Activated CD4-positive, alpha-beta T cell treated with anti-CD3 and anti-CD28 coated beads for 24 hours (primary cell): ENCODE results near the gene TLK1.

Experiments
- DNase-seq, 2 donors: peaks; one replicate each; pipeline ENCODE4 v3.0.0-alpha.2; 2020; ENCODE audit warnings: low read depth in 2 of 2

The TLK1 gene

DNA sequence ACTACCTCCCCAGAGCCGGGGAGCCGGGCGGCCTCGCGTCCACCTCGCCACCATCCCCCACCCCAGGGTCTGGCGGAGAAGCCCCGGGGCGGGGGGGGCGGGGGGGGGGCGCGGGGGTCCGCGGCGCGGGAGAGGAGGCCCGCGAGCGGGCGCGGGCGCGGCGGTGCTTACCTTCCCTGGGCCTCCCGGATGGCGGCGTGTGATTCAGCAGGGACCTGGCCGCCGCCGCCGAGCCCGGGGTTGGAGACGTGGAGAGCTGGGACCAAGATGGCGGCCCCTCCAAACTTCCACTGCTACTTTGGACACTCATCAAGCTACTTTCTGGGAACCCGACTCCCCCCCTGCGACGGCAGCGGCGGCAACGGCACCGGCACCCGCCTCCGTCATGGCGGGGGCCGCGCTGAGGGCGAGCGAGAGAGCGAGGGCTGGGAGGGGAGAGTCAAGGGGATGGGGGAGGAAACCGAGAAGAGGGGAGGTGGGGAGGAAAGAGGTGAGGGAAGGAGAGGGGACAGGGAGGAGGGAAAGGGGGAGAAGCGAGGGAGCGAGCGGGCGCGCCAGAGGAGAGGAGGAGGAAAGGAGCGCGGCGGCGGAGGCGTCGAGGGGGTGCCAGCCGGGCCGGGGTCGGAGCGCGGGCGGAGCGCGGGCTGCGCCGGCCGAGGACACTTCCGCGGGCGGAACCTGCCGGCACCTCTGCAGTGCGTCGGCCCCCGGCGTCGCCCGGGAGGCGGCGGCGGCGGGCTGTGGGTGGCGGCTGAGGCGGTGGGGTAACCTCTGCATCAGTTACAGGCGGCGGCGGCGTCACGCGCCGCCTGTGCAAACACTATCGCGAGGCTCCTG, at the start of gene TLK1:
TLK1 (minus strand) TSS at position 775 of the 837 bp plus-strand sequence; CDS start at position 310, 465 bp downstream.
- peak; percentile 56 to 60 for DNase-seq

DNA sequence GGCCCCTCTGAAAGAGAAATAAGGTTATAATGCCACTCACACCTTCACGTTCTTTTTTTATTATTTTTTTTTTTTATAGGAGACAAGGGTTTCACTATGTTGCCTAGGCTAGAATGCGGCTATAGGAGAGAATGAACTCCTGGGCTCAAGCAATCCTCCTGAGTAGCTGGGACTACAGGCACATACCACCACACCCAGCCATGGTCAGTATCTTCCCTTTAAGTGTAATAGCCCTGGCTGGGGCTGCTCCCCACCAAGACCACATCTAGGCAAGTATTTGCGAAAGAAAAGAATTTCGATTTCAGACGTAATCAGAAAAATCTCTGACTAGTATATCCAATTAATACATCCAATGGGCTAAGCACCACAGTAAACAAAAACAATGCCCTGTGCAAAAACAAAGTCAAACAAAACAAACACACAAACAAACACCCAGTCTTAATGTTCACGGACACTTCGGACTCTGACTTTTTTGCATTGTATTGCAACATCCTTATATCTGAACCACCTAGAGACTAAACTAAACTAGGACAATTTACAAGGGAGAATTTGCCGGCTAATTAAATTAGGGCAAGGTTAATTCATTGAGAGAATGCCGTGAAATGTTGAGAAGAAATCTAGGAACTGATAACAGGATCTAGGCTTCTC, 49.6 kb upstream of the TLK1 start:
- DNase-seq, result no peak

DNA sequence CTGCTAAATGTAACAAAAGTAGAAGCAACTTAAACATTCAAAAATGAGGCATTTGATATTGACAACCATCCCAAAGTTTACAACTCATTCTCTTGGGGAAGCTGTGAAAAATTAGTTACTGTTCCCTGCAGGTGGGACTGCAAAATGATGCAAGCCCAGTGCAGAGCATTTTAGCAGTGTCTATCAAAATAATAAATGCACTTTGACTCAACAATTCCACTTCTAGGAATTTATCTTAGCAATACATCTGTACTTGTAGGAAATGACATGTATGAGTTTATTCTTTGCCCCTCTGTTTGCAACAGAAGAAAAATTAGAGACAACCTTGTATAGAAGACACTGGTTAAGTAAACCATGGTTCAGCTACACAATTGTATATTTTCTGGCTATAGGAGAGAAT, 48.0 kb upstream of the TLK1 start:
- DNase-seq, result no peak

DNA sequence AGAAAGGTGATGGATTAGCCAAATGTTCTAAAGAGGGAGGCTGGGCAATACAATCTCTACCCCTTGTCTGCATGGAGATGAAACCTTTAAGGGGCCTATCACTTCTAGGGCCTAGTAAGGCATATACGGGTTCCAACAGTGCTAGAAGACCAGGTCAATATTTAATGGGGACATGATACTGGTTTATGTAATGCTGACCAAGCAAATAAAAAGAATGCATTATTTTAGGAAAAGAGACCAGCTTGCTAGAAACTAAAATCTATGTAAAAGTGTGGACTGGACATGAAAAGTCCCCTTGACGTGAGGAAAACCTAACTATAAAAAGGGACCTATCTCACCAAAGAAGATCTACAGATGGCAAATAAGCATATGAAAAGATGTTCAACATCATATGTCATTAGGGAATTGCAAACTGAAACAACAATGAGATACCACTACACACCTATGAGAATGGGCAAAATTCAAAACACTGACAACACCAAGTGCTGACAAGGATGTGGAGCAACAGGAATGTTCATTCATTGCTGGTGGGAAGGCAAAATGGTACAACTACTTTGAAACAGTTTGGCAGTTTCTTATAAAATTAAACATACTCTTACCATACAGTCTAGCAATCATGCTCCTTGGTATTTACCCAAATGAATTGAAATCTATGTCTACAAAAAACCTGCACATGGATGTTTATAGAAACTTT, 45.9 kb upstream of the TLK1 start:
- no peak for DNase-seq

DNA sequence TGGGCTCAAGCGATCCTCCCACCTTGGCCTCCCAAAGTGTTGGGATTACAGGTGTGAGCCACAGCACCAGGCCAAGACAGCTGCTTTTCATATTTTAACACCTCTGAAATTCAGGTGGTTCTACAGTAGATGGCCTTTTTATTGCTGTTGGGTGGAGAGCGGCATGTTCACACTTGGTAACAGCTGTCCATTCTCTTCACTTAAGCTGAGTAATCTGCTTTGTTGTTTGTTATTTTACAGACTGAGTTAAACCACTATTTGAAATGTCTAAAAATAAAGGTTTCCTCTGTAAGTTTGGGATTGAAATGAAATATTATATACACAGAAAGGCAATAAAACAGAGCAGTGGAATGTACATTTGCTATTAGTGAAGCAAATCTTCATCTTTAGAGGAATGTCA, 44.9 kb upstream of the TLK1 start:
- no peak for DNase-seq

DNA sequence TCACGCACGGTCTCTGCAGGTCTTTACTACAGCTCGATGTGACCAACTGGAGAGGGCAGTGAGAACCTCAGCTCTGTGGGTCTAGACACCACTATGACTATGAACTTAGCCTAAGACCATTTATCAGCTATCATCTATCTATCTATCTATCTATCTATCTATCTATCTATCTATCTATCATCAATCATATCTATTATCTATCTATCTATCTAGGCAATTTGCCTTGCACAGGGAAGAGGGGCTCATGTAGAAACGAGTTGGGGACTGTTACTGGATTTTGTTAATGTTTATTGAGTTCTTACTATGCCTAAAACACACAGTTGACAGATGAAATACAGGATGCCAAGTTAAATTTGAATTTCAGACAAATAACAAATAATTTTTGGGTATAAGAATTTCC, 41.1 kb upstream of the TLK1 start:
- DNase-seq, result no peak

DNA sequence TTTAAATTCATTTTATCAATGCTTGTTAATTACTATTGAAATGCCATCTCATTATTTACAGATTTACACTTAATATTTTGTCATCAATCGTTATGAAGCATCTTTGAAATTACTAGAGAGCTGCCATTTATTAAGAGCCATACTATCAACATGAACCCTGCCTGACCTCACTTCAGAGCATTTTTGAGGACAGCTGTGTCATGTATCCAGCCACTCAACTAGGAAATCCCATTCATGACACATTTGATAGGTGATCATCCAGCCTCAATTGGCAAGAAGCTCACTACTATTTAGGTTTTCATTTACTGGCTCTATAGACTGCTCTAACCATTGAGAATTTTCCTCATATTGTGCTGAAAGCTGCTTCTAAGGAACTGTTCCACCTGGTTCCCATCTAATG, 40.6 kb upstream of the TLK1 start:
- no peak for DNase-seq

DNA sequence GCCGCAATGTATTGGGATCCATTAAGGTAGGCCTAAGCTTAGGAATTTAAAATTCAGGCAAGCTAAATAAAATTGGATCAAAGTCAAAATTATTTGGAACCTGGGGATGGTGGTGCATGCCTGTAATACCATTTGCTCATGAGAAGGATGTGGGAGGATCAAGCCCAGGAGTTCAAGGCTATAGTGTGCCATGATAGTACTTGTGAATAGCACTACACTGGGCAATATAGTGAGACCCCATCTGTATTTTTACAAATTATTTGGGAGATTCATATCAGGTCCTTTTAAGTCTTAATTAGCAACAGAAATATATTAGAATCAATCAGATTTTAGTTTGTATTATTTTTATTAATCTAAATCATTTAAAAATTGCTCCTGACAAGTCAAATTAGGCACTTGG, 39.8 kb upstream of the TLK1 start:
- no peak for DNase-seq

DNA sequence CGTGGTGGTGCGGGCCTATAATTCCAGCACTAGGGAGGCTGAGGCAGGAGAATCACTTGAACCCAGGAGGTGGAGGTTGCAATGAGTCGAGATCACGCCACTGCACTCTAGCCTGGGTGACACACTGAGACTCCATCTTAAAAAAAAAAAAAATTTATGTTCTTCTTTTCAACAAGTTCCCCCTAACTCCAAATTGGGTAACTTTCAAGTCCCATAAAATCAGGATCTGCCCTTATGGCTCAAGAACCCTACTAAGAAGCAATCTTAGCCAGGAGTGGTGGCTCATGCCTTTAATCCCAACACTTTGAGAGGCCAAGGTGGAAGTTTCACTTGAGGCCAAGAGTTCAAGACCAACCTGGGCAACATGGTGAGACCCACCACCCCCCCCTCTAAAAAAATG, 30.3 kb upstream of the TLK1 start:
- no peak for DNase-seq

DNA sequence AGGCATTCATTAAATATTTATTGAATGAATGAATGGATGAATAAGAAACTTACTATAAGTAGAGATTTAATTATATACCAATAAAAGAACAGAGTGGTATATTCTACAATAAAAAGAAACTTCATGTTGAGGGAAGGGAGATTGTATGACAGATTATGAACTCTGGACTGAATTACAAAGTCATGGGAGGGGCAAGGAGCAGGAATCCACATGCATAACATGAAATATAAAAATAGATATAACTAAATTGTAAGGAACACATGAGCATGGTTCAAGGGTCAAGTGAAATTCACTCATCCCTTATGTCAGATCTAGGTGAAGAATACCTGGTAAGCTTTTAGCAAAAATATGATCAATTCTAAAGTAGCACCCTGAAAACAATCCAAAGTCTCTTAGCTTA, 27.1 kb upstream of the TLK1 start:
- DNase-seq, result no peak

DNA sequence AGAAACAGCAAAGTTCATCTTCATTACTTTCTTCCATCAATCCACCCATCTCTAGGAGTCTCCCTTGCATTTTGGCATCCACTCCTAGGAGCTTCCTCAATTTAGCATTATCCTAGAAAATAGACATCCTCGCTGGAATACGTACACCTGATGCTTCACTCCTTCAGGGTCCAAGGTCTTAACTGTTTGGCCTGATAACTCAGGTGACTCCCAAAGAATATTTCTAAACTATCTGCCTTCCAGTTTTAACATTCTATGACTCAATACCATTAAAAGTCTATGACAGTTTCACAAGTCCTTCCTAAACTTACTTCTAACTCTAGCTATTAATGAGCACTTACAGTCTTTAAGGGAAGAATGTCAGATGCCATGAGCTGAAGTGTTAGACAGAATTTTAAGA, 26.5 kb upstream of the TLK1 start:
- no peak for DNase-seq

DNA sequence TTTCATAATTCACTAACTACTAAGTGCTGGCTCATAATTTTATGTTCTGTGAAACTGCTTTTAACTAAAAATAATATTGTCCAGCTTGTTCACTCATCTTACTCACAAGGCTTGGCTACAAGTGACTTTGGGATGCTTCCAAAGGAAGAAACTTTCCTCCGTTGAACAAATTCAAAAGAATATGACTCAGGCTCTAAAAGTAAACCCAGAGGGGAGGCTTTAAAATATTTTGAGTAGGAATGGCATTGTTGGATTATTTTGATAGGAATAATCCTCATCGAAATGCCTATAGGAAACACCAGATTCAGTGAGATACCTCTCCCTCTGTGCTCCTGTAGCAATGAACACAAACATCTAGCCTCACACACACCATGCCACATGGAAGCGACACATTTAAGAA, 25.2 kb upstream of the TLK1 start:
- no peak for DNase-seq

DNA sequence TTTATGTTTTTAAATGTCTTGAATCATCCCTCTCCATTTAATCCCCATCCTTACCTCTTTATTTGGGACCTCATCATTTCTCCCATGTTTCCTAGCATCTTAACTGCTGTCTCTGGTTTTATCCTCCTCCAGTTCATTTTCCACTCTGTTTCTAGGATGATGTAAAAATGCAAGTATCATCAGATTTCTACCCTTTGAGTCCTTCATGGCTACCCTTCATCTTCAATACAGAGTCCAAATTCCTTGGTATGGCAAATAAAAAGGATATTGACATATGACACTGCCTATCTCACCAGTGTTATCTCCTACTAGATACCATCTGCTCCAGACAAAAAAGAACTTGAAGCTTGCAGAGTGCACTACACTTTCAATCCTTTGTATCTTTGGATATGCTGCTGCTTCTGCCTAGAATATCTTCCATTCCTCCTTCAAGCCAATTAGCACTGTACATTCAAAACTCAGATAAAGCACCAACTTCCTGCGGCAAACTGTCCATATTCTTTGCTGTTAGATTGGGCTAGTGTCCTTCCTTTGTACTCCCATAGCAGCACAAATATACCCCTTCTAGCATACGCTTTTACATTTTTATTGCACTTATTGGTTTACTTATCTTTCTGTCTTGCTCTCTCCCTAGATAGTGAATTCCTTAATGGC, 24.6 kb upstream of the TLK1 start:
- no peak for DNase-seq

DNA sequence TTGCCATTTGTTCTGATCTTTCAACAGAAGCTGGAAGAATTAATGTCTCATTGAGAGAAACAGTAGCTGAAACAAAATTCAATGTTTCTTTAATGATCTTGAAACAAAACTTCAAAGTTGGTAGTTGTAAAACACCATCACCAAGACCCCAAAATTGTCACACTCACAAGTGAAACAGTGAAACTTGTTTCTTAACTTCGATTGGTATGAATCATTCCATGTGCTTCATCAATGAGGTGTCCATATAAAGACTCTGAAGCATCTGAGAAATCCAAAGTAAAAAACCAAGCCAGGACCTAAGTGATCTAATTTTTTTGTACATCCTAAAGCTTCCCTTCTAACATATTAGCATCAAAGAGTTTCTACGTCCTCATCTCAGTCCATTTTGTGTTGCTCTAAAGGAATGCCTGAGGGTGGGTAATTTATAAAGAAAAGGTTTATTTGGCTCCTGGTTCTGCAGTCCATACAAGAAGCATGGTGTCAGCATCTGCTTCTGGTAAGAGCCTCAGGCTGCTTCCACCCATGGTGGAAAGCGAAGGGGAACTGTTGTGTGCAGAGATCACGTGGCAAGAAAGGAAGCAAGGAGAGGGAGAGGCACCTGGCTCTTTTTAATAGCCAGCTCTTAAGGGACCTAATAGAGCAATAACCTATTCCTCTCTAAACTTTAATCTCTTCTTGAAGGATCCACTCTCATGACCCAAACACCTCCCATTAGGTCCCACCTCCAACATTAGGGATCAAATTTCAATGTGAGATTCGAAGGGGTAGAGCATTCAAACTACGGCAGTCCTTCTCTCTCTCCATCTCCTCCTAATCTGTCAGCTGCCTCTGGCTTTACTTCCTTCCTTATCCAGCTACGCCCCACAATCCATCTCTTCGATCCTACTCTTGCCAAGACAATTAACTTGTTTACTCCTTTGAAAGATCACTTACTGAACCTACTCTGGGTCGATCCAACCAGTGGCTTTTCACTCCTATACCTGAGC, 20.7 kb upstream of the TLK1 start:
- no peak for DNase-seq

DNA sequence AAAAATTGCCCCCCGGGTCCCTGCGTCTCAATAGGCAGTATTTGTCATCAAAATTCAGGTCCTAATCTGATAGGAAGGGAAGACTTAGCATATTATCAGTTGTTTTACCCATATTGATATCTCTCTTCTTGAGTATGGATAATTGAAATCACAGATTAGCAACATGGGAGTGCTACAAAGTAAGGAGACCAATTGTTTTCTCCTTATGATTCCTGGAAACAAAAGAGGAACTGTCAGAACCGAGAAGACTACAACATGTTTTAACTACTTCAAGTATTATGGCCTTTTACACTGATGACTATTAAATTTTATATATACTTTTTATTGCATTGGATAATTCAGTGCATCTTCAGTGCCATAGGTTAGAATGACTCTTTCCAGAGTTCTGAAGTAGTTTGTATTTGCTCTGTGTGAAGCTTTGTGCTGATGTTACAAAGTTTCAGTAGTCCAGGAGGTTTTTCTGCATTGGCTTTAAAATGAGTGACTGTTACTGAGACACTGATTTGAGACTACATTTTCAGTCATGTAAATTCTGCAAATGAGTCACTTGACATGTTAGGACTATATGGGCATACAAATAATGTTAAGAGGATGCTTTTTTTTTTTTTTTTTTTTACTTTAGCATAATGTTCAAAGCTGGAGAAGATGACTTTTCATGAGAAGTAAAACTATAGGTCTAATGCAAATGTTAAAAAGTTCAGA, 19.7 kb upstream of the TLK1 start:
- DNase-seq, result no peak

DNA sequence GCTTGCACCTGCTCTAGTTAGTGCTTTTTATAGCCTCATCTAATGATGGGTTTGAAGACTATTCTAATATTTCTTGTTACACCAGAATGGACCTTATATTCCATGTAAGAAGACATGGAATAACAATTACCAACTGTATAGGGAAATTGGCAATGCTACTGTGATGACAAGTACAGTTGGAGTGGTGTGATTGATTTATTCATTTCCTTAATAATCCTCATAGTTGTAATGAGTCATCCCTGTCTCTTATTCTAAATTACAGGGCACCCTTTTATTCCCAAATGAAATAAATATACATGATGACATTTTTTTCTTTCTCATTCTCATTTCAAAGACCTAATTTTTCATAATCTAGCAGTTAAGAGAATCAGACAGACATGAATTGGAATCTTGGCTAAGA, 18.3 kb upstream of the TLK1 start:
- DNase-seq, result no peak

DNA sequence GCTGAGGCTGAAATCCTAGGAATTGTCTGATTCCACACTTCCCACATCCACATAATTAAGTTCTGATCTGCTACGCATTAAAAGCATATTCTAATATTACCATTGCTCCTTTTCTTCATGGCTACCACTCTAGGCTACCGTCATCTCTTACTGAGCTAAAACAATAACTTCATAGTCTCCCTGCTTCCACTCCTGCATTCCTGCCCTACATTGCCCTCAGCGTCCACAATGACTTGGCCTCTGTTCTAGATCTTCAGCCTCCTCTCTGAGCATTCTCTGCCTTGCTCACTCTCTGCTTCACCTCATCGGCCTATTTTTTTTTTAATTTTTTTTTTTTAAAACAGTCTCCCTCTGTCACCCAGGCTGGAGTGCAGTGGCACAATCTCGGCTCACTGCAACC, 15.8 kb upstream of the TLK1 start:
- no peak for DNase-seq

DNA sequence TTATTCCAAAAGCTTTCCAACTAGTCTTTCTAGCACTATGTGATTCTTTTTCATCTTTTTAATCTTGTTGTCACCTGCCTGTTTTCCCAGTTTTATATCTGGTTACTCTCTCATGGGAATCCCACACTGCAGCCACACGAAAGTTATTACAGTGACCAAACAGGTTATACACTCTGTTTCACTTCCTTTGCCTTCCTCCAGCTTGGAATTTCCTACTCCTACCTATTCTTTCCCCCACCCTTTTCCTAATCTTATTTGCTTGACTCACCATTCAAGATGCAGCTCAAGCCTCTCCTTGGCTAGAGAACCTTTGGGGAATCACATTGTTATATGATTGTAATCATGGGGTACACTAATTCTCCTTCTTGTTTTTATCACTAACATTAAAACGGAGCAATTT, 13.4 kb upstream of the TLK1 start:
- no peak for DNase-seq

DNA sequence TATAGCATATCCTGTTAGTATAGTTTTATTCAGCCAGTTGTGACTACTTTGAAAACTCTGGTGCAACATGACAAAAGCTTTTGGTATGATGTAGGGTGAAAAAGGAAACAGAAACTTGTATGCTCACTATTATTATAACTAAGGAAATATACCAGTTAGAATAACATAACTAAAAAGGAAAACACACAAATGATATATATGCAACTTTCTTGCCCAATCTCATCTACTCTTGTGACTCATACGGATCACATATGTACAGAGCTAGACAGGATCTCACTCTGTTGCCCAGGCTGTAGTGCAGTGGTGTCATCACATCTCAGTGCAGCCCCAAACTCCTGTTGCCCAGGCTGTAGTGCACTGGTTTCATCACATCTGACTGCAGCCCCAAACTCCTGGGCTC, 12.4 kb upstream of the TLK1 start:
- DNase-seq, result peak in 1 of 2 donors; percentile 9

DNA sequence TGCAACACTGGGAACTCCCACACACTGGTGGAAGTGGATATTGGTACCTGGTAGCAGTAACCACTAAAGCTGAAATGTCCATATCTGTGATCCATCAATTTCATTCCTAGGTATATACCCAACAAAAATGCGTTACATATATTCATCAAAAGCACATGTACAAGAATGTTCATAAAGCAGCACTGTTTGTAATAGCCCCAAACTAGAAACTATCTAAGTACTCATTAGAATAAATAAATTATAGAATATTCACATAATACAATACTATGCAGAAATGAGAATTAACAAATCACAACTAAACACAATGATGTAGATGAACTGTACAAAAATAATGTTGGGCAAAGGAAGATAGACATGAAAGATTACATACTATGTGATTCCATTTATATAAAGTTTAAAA, 11.1 kb upstream of the TLK1 start:
- DNase-seq, result no peak

DNA sequence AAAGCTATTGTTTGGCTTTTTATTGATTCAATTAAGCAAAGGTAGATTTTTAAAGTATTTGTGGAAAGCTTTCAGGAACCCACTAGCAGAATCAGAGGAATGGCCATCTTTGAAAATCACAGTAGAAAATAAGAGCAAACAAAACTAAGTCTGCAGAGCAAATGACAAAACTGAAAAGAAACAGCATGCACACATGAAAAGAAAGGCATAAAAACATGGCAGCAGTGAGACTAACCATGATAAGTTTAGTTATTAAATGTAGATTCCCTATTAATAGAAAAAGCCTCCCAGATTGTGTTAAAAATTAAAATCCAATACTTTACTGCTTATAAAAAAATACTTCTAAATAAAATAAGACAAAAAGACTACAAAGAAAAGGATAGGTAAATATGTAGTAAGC, 9.1 kb upstream of the TLK1 start:
- no peak for DNase-seq
